DMS153 (cell line): ENCODE measurements around the gene FBXO39.
"Not testable (repeated sequence)": the region's sequence is repeated elsewhere in the genome, so short reads cannot be mapped to it uniquely, and the experiment has no call there.

Source experiments
- DNase-seq: peaks from one replicate; lab custom pipeline; 2025; lab: John Stamatoyannopoulos, UW

The FBXO39 gene

GRCh38 chr17:6775871-6776405 is at the start of gene FBXO39:
TSS of gene FBXO39 (plus strand) at chr17:6776215. CDS start at chr17:6779869, 3,654 bp downstream.
- DNase-seq: no peak

DNA sequence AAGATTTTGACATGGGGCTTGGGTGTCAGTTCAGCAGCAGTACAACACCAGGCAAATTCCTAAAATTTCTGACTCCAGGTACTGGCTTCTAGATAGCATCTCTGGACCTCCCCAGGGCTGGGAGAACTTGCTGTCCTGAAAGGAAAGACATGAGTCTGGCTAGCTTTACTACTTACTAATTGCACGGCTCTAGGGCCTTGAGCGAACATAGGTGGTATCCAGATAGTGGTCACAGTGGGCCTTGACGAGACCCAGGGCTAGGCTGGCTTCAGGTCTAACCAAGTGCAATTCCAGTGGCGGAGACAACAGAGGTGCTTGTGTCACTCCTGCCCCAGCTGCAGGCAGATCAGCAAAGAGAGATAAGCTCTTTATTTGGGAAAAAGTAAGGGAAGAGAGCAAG is 46.5 kb upstream of the FBXO39 start:
- DNase-seq: no peak

DNA sequence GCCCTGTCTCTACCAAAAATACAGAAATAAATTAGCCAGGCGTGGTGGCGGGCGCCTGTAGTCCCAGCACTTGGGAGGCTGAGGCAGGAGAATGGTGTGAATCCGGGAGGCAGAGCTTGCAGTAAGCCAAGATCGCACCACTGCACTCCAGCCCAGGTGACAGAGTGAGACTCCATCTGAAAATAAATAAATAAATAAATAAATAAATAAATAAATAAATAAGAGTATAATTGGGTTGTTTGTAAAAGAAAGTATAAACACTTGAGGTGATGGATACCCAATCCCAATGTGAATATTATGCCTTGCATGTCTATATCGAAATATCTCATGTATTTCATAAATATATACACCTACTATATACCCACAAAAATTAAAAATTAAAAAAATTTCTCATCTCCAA is 29.4 kb upstream of the FBXO39 start:
- not testable (repeated sequence) for DNase-seq

DNA sequence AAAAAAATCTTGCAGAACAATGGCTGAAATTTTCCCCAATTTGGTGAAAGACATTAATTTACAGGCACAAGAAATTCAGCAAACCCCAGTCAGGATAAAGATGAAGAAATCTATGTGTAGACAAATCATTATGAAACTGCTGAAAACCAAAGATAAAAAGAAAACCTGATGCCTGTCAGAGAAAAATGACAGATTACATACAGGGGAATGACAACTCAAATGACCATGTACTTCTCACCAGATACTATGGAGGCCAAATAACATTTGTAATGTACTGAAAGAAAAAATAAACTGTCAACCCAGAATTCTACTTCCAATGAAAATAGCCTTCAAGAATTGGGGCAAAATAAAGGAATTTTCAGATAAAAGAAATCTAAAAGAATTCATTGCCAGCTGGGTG is 27.4 kb upstream of the FBXO39 start:
- DNase-seq: no peak

DNA sequence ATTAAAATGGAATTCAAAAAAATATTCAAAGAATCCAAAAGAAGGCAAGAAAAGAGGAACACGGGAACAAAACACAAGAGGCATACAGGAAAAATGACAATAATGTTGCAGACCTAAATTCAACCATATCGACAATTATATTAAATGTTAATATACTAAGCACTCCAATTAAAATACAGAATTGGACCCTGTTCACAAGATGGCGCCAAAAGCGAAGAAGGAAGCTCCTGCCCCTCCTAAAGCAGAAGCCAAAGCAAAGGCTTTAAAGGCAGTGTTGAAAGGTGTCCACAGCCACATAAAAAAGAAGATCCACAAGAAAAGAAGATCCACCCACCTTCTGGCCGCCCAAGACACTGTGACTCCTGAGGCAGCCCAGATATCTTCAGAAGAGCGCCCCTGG is 26.5 kb upstream of the FBXO39 start:
- no peak for DNase-seq

GRCh38 chr17:6752068-6752909 is 23.7 kb upstream of the FBXO39 start:
- DNase-seq: no peak

GRCh38 chr17:6753006-6753445 is 23.0 kb upstream of the FBXO39 start:
- DNase-seq: no peak

DNA sequence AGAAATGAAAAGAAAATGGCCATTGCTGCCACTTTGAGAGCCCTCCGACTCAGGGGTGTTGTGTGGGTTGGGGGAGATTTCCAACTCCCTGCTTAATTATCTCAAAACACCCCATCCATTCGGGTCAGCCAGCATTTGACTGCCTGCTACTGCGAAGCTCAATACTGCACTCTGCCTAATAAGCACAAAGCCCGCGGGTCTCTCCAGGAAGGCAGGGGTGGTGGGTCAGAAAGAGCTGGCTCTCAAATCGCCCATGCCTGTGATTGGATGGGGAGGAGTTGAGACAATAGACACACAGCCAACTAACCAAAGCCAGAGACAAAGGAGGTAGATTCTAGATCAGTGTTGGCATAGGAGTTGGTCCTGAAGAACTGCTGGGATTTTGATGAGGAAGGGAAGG is 22.5 kb upstream of the FBXO39 start:
- DNase-seq: no peak

GRCh38 chr17:6755281-6755680 is 20.7 kb upstream of the FBXO39 start:
- DNase-seq: no peak

GRCh38 chr17:6755731-6756184 is 20.3 kb upstream of the FBXO39 start, which contains the start of gene XAF1:
TSS of gene XAF1 (plus strand) at chr17:6756046. CDS start at chr17:6756079, 33 bp downstream.
- DNase-seq: no peak

- no peak for DNase-seq
These were observed 19.5 kb upstream of the FBXO39 start for GRCh38 chr17:6756425-6757031.

- DNase-seq: no peak
These were observed 18.3 kb upstream of the FBXO39 start for GRCh38 chr17:6757747-6758146.

GRCh38 chr17:6761779-6762178 is 14.2 kb upstream of the FBXO39 start:
- no peak for DNase-seq

DNA sequence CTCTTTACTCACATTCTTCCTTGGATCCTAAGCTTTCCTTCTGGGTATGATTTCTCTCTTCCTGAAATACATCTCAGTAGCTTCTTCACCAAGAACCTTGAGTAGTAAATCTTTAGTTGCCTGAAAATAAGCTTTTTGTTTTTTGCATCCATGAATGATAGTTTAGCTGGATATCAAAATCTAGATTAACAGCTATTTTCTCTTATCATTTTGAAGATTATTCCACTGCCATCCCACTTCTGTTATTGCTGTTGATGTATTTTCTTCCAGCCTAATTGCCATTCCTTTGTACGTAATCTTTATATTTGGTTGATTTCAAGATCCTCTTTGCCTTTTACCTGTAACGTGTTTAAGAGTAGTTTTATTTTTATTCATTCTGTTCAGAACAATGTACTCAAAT is 7.6 kb upstream of the FBXO39 start:
- DNase-seq: no peak

DNA sequence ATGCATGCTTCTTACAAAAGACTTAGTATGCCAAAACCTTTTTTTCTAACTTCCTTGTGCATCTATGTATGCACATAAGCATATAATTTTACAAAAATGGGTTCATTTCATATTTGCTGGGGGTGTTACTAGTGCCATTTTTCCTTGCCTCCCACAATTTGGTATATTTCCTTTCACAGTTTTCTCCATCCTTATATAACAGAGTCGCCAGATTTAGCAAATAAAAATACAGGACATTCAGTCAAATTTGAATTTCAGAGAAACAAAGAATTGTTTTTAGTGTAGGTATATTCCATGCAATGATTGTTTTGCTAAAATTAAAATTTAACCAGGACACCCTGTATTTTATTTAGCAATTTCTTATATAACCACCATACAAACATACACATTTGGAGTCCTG is 4.0 kb upstream of the FBXO39 start:
- no peak for DNase-seq

DNA sequence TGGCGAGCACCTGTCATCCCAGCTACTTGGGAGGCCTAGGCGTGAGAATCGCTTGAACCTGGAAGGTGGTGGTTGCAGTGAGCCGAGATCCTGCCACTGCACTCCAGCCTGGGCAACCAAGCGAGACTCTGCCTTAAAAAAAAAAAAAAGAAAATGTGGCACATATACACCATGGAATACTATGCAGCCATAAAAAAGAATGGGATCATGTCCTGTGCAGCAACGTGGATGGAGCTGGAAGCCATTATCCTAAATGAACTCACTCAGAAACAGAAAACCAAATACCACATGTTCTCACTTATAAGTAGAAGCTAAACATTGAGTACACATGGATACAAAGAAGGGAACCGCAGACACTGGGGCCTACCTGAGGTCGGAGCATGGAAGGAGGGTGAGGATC is 1.1 kb upstream of the FBXO39 start:
- DNase-seq: not testable (repeated sequence)

GRCh38 chr17:6779411-6779810 is 3.4 kb downstream of the FBXO39 start:
- DNase-seq: no peak

DNA sequence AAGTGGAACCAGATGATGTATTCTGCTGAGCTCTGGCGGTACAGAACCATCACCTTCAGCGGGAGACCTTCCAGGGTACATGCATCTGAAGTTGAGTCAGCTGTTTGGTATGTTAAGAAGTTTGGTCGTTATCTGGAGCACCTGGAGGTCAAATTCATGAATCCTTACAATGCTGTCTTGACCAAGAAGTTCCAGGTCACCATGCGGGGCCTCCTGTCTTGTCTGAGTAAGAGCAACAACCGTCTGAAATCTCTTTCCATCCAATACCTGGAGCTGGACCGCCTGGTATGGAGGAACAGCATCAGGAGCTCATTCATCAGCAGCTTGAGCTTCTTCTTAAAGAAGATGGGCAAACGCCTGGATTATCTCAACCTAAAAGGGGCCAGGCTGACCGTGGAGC is 4.0 kb downstream of the FBXO39 start:
- DNase-seq: no peak

GRCh38 chr17:6780886-6781285 is 4.9 kb downstream of the FBXO39 start:
- no peak for DNase-seq

GRCh38 chr17:6782244-6782643 is 6.2 kb downstream of the FBXO39 start:
- DNase-seq: no peak

DNA sequence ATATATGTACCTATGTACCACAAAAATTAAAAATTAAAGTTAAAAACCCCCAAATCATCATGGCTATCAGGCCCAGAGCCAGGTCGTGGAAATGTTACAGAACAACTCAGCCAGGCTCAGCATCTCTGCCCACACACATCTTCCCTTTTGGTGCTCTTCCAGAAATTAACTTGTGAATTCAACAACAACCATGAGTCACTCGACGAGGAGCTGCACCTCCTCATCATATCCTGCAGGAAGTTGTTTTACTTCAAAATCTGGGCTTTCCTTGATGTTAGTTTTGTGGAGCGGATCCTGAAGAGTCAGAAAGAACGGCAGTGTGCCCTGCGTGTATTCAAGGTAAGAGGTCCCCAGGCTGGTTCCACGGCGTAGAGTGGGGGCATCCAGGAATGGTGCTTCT is 10.6 kb downstream of the FBXO39 start:
- DNase-seq: no peak

DNA sequence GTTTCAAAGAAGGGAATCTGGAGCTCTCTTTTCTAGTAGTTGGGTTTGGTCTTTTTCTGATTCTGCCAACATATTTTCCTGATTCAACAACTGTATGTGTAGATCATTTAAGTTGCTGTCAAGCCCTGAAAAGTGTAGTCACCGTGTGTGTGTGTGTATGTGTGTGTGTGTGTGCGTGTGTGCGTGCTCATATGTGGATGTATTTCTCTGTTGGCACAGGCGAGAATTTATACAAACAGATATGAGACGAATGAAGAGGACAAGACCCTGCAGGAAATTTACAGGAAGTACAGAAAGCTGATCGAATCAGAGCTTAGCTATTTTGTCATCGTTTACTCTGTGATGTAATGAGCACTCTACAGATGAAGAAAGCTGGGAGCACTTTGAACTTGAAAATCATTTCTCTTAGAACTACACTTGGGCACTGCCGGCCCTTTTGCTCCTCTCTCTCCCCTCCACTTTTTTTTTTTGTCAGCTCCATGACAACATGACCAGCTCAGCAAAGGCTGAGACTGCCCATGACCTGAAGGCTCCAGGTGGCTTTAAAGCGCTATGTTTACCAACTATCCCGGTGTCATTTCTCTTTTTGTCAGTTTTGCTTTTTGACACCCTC is 11.2 kb downstream of the FBXO39 start:
- no peak for DNase-seq

- DNase-seq: no peak
These were observed 13.1 kb downstream of the FBXO39 start for GRCh38 chr17:6789146-6789545.
